DOHH2 (cell line): ENCODE measurements around the gene MTM1.

Experiments
- EZH2phosphoT487 ChIP-seq: fragments of 200-600 bp; sonication (generic); IDR thresholded peaks from 2 replicates; pipeline ENCODE4 v1.6.1; 2017; ENCODE audit warnings: borderline replicate concordance, mild to moderate bottlenecking, antibody characterized with exemption, low read length, moderate library complexity, mixed read lengths
- TF ChIP-seq, protein P1 (sequence below): fragments of 200-600 bp; sonication (generic); IDR thresholded peaks from one replicate; pipeline ENCODE4 v1.5.1; 2014; ENCODE audit warnings: antibody characterized with exemption, mild to moderate bottlenecking, low read depth, low read length; ENCODE audit not compliant: poor library complexity, severe bottlenecking

DNA sequence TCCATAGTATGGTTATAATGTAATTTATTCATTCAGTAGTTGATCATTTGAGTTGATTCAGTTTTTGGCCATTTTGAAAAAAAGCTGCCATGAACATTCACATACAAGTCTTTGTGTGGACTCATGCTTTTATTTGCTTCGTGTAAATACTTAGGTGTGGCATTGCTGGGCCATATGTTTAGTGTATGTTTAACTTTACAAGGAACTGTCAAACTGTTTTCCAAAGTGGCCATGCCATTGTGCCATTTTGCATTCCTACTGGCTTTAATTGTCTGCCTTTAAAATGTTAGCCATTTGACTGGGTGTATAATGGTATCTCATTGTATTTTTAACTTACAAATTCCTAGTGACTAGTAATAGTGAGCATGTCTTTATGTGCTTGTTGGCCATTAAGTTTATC lies 8.8 kb downstream of the MTM1 start:
- TF ChIP-seq, protein P1, sequence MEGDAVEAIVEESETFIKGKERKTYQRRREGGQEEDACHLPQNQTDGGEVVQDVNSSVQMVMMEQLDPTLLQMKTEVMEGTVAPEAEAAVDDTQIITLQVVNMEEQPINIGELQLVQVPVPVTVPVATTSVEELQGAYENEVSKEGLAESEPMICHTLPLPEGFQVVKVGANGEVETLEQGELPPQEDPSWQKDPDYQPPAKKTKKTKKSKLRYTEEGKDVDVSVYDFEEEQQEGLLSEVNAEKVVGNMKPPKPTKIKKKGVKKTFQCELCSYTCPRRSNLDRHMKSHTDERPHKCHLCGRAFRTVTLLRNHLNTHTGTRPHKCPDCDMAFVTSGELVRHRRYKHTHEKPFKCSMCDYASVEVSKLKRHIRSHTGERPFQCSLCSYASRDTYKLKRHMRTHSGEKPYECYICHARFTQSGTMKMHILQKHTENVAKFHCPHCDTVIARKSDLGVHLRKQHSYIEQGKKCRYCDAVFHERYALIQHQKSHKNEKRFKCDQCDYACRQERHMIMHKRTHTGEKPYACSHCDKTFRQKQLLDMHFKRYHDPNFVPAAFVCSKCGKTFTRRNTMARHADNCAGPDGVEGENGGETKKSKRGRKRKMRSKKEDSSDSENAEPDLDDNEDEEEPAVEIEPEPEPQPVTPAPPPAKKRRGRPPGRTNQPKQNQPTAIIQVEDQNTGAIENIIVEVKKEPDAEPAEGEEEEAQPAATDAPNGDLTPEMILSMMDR = no peak
- TF ChIP-seq EZH2phosphoT487 = no peak
